GM21723 (cell line): ENCODE results near the gene CDC27.
A peak's percentile ranks its signal among the peaks of the same experiment; 100 is the strongest.
"Not testable (repeated sequence)": the region's sequence is repeated elsewhere in the genome, so short reads cannot be mapped to it uniquely, and the experiment has no call there.

Experiments used
- ATAC-seq: cut with Tn5 transposase; IDR thresholded peaks from one replicate; pipeline ENCODE4 v1.9.1; 2021; ENCODE audit warnings: mild to moderate bottlenecking, moderate library complexity; ENCODE audit not compliant: unreplicated experiment

CDC27 gene

GRCh38 chr17:47145351-47145750 lies 43.7 kb downstream of the CDC27 start:
- no peak for ATAC-seq

GRCh38 chr17:47135235-47135634 lies 53.9 kb downstream of the CDC27 start:
- no peak for ATAC-seq

GRCh38 chr17:47134354-47134753 lies 54.7 kb downstream of the CDC27 start:
- ATAC-seq, result not testable (repeated sequence)

GRCh38 chr17:47131761-47132160 lies 57.3 kb downstream of the CDC27 start:
- no peak for ATAC-seq

- not testable (repeated sequence) for ATAC-seq
Observed at GRCh38 chr17:47126835-47127234, 62.3 kb downstream of the CDC27 start.

GRCh38 chr17:47123262-47123661 lies 65.8 kb downstream of the CDC27 start:
- ATAC-seq, result not testable (repeated sequence)

- no peak for ATAC-seq
Observed at GRCh38 chr17:47120521-47121095, 68.5 kb downstream of the CDC27 start.

GRCh38 chr17:47119746-47120520 lies 69.2 kb downstream of the CDC27 start:
- ATAC-seq, result no peak

GRCh38 chr17:47117386-47117785 lies 71.7 kb downstream of the CDC27 start:
- no peak for ATAC-seq

GRCh38 chr17:47106130-47106529 lies 83.0 kb downstream of the CDC27 start:
- ATAC-seq, result no peak

GRCh38 chr17:47105246-47105645 lies 83.8 kb downstream of the CDC27 start:
- ATAC-seq, result not testable (repeated sequence)

- no peak for ATAC-seq
Observed at GRCh38 chr17:47102914-47103313, 86.2 kb downstream of the CDC27 start.

- peak; percentile 95 for ATAC-seq
Observed at GRCh38 chr17:47099987-47100711, 88.9 kb downstream of the CDC27 start.

- peak; percentile 36 for ATAC-seq
Observed at GRCh38 chr17:47099451-47099986, 89.6 kb downstream of the CDC27 start.

GRCh38 chr17:47096343-47096742 lies 92.8 kb downstream of the CDC27 start:
- no peak for ATAC-seq

- no peak for ATAC-seq
Observed at GRCh38 chr17:47095268-47095667, 93.8 kb downstream of the CDC27 start.

GRCh38 chr17:47087093-47087492 lies 102.0 kb downstream of the CDC27 start:
- ATAC-seq, result no peak

GRCh38 chr17:47085736-47086135 lies 103.4 kb downstream of the CDC27 start:
- no peak for ATAC-seq

GRCh38 chr17:47078801-47079200 lies 110.3 kb downstream of the CDC27 start:
- no peak for ATAC-seq

- no peak for ATAC-seq
Observed at GRCh38 chr17:47077576-47077975, 111.5 kb downstream of the CDC27 start.

GRCh38 chr17:47076171-47076570 lies 112.9 kb downstream of the CDC27 start:
- ATAC-seq, result no peak

GRCh38 chr17:47074361-47074760 lies 114.7 kb downstream of the CDC27 start:
- not testable (repeated sequence) for ATAC-seq
